GM18868 (cell line): ENCODE measurements around the gene PNPLA1.
A peak's percentile ranks its signal among the peaks of the same experiment; 100 is the strongest.

ENCODE experiments used
- ATAC-seq: cut with Tn5 transposase; IDR thresholded peaks from one replicate; pipeline ENCODE4 v1.9.1; 2021; ENCODE audit warnings: mild to moderate bottlenecking, moderate library complexity; ENCODE audit not compliant: unreplicated experiment

PNPLA1 gene, protein sequence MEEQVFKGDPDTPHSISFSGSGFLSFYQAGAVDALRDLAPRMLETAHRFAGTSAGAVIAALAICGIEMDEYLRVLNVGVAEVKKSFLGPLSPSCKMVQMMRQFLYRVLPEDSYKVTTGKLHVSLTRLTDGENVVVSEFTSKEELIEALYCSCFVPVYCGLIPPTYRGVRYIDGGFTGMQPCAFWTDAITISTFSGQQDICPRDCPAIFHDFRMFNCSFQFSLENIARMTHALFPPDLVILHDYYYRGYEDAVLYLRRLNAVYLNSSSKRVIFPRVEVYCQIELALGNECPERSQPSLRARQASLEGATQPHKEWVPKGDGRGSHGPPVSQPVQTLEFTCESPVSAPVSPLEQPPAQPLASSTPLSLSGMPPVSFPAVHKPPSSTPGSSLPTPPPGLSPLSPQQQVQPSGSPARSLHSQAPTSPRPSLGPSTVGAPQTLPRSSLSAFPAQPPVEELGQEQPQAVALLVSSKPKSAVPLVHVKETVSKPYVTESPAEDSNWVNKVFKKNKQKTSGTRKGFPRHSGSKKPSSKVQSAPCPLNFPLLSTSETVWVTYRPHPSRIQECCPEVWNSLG

GRCh38 chr6:36269834-36270705, at the start of gene PNPLA1:
Gene PNPLA1, plus strand, starts transcription at chr6:36270060. Its CDS starts 400 bp downstream, at chr6:36270460.
- no peak for ATAC-seq

- no peak for ATAC-seq
These were observed 49.6 kb upstream of the PNPLA1 start for GRCh38 chr6:36220226-36220625.

DNA sequence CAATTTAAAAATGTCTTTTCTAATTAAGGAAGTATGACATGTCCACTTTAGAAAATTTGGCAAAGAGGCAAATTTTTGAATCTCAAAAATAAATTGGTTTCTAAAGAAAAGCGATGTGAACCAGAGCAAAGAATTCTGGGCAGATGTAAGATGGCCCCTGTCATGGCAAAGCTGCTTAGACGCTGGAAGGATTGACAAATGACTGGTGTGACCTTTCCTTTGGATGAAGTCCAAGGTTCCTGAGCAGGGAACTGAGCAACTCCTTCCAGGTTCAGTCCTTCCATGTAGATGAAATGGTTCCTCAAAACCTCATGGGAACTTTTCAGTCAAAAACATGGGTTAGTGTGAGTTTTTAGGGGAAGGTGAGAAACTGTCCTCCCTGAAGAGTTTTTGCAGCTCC, 48.2 kb upstream of the PNPLA1 start:
- ATAC-seq = no peak

DNA sequence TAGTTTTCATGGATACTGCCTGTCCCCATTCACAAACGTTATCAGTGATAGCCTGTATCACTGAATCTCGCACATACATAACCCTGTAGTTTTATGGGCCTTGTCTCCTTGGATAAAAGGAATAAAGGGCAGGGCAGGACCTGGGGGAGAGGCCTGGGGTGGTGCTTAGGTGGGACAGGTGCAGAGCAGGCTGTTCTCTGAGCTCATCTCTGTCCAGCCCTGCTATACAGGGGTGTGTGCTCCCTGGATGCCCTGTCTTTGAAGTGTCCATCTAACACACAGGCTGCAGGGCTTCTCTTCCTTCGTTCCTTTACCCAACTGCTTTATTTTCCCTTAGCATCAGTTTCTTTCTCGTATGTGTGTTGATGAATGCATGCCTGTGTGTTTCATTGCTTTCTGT, 46.9 kb upstream of the PNPLA1 start:
- ATAC-seq = no peak

DNA sequence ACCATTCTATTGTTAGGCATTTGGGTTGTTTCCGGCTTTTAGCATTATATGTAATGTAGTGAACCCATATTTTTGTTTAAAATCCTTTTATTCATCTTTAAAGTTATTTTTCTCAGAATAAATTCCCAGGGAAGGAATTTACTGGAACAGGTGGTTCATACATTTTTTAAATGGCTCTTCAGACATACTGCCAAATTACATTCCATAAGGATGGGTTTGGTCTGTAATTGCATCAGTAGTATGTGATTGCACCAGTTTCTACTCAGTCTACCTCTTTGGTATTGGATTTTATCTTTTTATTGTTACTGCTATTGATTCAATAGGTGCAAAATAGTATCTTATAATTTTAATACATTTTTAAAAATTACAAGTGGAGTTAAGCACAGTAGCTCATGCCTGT, 46.2 kb upstream of the PNPLA1 start:
- no peak for ATAC-seq

GRCh38 chr6:36224918-36225461, 44.9 kb upstream of the PNPLA1 start:
- ATAC-seq = no peak

- ATAC-seq = no peak
These were observed 43.3 kb upstream of the PNPLA1 start for GRCh38 chr6:36226438-36227047.

GRCh38 chr6:36227379-36228228, 42.3 kb upstream of the PNPLA1 start:
- ATAC-seq = no peak

DNA sequence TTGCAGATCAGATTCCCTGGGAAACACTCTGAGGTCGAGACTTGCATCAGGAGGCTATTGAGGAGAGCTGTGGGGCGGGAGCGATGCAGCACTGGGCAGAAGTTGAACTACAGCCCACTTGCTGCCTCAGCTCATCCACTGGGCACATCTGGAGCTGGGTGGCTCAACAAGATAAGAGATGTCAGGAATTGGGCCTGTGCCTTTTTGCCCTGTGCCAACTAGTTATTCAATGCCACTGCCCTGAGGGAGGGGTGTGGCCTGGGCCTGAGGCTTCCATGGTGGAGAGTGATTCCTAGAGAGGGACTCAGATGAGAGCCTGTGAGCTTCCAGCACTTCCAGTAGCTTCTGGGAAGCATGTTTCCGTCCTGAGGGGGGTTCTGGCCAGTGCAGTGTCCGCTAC, 40.6 kb upstream of the PNPLA1 start:
- no peak for ATAC-seq

DNA sequence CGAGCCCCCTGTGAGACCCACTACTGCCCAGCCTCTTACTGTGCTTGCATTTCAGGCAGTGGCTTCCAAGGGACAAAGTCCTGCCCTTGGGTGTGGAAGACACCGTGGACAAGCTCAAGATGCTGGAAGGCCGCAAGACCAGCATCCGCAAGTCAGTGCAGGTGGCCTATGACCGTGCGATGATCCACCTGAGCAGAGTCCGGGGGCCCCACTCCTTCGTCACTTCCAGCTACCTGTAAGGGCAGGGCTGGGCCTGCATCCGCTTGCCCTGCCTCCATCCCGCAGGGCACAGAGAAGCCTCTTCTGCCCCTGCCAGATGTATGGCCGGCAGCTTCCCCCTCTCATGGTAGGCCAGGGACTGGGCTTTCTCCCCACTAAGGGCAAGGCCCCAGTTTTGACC, 39.5 kb upstream of the PNPLA1 start:
- ATAC-seq = no peak

- ATAC-seq = no peak
These were observed 37.7 kb upstream of the PNPLA1 start for GRCh38 chr6:36232172-36232571.

- no peak for ATAC-seq
These were observed 34.6 kb upstream of the PNPLA1 start for GRCh38 chr6:36235309-36235708.

- ATAC-seq = no peak
These were observed 34.0 kb upstream of the PNPLA1 start for GRCh38 chr6:36235862-36236261.

GRCh38 chr6:36239774-36240173, 30.1 kb upstream of the PNPLA1 start:
- ATAC-seq = no peak

DNA sequence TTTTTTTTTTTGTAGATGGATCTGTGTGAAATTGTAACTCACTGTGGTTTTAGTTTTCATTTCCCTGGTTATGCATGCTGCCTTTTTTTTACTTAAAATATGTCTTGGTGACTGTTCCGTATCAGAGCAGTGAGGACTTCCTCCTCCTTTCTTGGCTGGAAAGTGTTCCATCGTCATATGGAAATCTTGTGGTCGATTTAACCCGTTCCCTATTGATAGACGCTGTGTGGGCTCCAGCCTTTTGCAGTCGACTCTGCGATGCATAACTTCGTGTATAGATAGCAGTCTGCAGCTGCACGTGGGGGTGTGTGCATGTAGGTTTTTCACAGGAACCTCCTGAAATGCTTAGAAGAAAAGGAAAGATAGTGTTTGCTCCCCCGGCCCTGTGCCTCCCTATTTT, 28.1 kb upstream of the PNPLA1 start:
- peak; percentile 61 for ATAC-seq

DNA sequence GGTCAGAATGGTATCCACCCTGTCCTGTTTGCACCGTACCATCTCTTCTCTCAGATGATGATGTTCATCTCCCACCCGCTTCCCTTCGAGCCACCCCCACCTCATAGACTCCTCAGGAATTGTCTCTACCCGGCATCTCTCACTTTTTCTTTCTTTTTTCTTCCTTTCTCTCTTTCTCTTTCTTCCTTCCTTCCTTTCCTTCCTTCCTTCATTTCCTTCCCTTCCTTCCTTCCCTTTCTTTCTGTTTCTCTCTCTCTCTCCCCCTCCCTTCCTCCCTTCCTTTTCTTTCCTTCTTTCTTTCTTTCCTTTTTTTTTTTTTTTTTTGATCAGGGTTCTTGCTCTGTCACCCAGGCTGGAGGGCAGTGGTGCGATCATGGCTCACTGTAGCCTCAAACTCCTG, 27.7 kb upstream of the PNPLA1 start:
- no peak for ATAC-seq

DNA sequence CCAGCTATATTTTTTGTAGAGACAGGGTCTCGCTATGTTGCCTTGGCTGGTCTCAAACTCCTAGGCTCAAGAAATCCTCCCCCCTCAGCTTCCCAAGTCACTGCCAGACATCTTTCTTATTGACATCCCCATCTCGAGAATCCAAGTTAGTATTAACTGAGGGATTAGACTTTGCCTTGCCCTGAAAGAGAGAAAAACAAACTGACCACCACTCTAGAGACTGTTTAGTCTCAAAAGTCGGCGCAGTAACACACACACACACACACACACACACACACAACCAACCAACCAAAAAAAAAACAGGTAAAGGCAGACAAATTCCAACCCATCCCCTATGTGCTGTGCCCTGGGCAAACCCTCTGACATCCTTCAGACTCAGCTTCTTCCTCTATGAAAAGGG, 27.2 kb upstream of the PNPLA1 start:
- no peak for ATAC-seq

DNA sequence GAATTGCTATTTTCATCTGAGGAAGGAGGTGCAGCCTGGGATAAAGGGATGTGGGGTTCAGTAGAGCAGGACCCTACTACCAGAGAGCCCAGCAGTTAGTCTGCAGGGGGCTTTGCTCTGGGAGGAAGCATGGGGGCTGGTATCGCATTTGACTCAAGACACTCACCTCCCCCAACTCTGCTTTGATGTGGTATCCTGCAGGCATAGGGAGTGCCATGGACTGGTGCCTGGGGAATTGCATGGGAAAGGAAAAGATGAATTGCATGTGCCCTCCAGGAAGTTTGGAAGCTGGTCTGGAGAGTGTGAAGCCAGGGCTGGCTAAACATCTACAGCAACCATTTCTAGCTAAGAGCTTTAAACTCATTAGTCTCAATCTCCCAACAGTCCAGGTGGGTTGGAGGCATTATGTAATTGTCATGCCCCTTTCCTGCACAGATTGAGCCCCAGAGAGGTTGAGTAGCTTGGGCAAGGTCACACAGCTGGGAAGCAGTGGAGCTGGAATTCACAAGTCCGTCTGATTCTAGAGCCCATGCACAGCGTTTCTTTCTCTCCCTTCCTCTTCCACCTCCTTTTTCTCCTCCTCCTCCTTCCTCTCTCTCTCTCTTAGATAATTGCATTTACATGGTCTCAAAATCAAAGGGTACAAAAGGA, 26.2 kb upstream of the PNPLA1 start:
- no peak for ATAC-seq

- ATAC-seq = no peak
These were observed 25.1 kb upstream of the PNPLA1 start for GRCh38 chr6:36244641-36245280.
